ENCODE results near the gene RHOT1. TPM values are rescaled to one million over a fixed set of nuclear protein-coding genes. Genes with fewer than 3 reads are reported as not detected.
"Not testable (repeated sequence)": the region's sequence is repeated elsewhere in the genome, so short reads cannot be mapped to it uniquely, and the experiment has no call there.

Gene RHOT1
- total and polyA plus RNA-seq, 10 donors: 21.2 to 57.1 (median 33.6) TPM

DNA sequence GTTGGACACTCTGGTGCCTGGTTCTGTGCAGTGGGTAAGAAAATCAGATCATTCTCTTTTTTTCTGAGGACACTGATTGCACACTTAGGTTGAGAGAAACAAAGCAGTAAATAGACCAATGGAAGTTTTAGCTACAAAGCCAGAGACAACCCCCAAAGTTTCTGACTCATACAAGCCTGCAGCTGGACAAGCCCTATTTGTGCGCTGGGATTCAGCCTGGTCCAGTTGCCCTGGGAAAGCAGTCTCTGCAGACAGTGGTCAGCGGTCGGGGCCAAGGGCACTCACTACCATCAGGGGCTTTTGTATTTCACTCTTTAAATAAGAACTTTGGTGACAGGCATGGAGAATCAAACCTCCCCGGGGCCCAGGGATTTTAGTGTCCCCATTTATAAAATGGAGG lies 117.3 kb downstream of the RHOT1 start:
- peaks cover 0 to 2% (median 0%) of the 10 kb centered on the region in 6 donors for H3K4me1 ChIP-seq
- H3K4me3 ChIP-seq: no peak overlapping the region
- H3K27ac ChIP-seq: no peak overlapping the region
- no peaks in the 10 kb centered on the region for H3K9me3 ChIP-seq
- peak; percentile 17 for DNase-seq
- whole genome bisulfite sequencing, 5 donors: 85 to 100% (median 92%) methylated on average over 4 of the region's 4 CpGs
- H3K27me3 ChIP-seq (replicated peaks in 1 of 7): peaks cover 0 to 32% (median 3%) of the 10 kb centered on the region in 7 donors
- H3K36me3 ChIP-seq: no peaks in the 10 kb centered on the region
- intact Hi-C loops (cut with DNase I; ENCODE audit: low total_unique reads): loop anchor here (10.0 kb wide), 1 partner anchor 55 kb away; no protein-coding TSS in a partner anchor
- TF ChIP-seq POLR2A (IDR thresholded peaks at IDR 0.05) (no peak), POLR2AphosphoS5 (IDR thresholded peaks at IDR 0.05) (no peak)
- TF ChIP-seq, protein P1, sequence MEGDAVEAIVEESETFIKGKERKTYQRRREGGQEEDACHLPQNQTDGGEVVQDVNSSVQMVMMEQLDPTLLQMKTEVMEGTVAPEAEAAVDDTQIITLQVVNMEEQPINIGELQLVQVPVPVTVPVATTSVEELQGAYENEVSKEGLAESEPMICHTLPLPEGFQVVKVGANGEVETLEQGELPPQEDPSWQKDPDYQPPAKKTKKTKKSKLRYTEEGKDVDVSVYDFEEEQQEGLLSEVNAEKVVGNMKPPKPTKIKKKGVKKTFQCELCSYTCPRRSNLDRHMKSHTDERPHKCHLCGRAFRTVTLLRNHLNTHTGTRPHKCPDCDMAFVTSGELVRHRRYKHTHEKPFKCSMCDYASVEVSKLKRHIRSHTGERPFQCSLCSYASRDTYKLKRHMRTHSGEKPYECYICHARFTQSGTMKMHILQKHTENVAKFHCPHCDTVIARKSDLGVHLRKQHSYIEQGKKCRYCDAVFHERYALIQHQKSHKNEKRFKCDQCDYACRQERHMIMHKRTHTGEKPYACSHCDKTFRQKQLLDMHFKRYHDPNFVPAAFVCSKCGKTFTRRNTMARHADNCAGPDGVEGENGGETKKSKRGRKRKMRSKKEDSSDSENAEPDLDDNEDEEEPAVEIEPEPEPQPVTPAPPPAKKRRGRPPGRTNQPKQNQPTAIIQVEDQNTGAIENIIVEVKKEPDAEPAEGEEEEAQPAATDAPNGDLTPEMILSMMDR (IDR thresholded peaks at IDR 0.05 in 8 of 11, conservative IDR thresholded peaks at IDR 0.05 in 3 of 11): no peak

DNA sequence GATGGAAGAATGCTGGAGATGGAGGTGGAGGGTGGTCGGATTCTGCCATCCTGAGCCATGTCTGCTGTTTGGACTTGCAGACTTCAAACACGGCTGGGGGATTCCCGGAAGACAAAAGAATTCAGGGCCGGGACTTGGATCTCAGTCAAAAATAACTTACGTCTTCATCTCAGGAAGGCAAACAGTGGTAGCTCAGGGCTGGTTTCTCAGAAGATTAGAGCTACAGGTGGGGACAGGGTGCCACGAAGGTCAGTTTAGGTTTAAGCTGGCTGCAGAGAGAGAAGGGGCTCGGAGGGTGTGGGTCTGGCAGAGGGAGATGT lies 119.1 kb downstream of the RHOT1 start:
- Histone ChIP-seq H3K4me3 (no peak overlapping the region), H3K36me3 (no peaks in the 10 kb centered on the region), H3K4me1 (peaks cover 0 to 15% (median 11%) of the 10 kb centered on the region in 6 donors), H3K27me3 (replicated peaks in 1 of 7) (peaks cover under 1 to 48% (median 16%) of the 10 kb centered on the region in 7 donors), H3K9me3 (no peaks in the 10 kb centered on the region), H3K27ac (no peak overlapping the region)
- TF ChIP-seq, protein P1 (IDR thresholded peaks at IDR 0.05 in 8 of 11, conservative IDR thresholded peaks at IDR 0.05 in 3 of 11): no peak
- no peak for TF ChIP-seq POLR2AphosphoS5 (IDR thresholded peaks at IDR 0.05)
- DNase-seq: peak; percentile 25
- intact Hi-C loops (cut with DNase I; ENCODE audit: low total_unique reads): no loop called here
- WGBS, 5 donors: 54 to 70% (median 65%) methylated on average over 7 of the region's 7 CpGs

DNA sequence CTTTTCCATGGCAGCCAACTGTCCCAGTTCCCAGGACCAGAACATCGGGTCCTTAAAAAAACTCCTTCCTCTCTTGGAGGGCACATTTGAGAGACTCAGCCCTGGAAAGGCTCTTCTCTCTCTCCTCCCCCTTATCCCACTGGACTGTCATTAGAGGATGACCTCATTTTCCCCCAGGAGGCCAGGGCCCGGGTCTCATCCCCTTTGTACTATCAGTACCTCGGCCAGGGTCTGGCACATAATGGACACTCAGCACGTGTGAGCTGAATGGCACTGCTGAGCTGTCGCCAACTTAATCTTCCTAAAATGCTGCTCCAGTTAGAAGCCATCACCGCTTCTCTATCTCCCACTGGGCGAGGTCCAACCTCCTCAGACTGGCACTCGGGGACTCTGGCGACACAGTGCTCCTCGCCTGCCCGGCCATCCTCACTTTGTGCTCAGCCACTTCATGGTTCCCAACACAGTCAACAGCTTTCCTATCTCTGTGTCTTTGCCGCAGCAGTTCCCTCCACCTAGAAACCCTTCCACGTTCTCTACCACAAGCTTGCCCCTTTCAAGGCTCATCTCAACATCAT lies 119.7 kb downstream of the RHOT1 start:
- H3K27me3 ChIP-seq (replicated peaks in 1 of 7): peaks cover 6 to 55% (median 23%) of the 10 kb centered on the region in 7 donors
- TF ChIP-seq, protein P1 (IDR thresholded peaks at IDR 0.05 in 8 of 11, conservative IDR thresholded peaks at IDR 0.05 in 3 of 11): no peak
- TF ChIP-seq POLR2AphosphoS5 (IDR thresholded peaks at IDR 0.05) (no peak), POLR2A (IDR thresholded peaks at IDR 0.05) (no peak)
- H3K9me3 ChIP-seq: no peaks in the 10 kb centered on the region
- H3K27ac ChIP-seq: no peak overlapping the region
- no peak overlapping the region for H3K4me3 ChIP-seq
- 86 to 92% (median 88%) methylated on average over 13 of the region's 13 CpGs for WGBS, 5 donors
- no peak for DNase-seq
- intact Hi-C loops (cut with DNase I; ENCODE audit: low total_unique reads): no loop called here
- no peaks in the 10 kb centered on the region for H3K36me3 ChIP-seq
- peaks cover 5 to 21% (median 17%) of the 10 kb centered on the region in 6 donors for H3K4me1 ChIP-seq

DNA sequence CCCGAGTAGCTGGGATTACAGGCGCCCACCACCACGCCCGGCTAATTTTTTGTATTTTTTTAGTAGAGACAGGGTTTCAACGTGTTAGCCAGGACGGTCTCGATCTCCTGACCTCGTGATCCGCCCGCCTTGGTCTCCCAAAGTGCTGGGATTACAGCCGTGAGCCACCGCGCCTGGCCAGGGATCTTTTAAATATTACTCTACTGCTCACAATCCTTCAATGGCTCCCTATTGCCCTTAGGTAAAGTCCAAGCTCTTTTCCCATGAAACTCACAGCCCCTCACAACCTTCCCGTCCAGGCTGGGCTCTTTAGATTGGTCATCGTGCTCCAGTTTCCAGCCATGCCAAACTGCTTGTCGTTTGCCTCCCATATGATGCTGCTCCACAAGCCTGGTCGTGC lies 121.2 kb downstream of the RHOT1 start:
- peaks cover 6 to 70% (median 36%) of the 10 kb centered on the region in 7 donors for H3K27me3 ChIP-seq (replicated peaks in 1 of 7)
- H3K27ac ChIP-seq; H3K4me3 ChIP-seq; H3K36me3 ChIP-seq; intact Hi-C loops (cut with DNase I; ENCODE audit: low total_unique reads); H3K9me3 ChIP-seq; DNase-seq: not testable (repeated sequence)
- 89 to 96% (median 95%) methylated on average over 17 of the region's 17 CpGs for WGBS, 5 donors
- peaks cover 7 to 32% (median 26%) of the 10 kb centered on the region in 6 donors for H3K4me1 ChIP-seq
